Measurements from ENCODE around the gene GRIA1. TPM values are rescaled to one million over a fixed set of nuclear protein-coding genes. Genes with fewer than 3 reads are reported as not detected.

The GRIA1 gene
- total and polyA plus RNA-seq, 2 of the 13 experiments (the other 11 are each of a cell fraction or from before 2014, with no cell fraction given), result not detected

- H4K20me1 ChIP-seq (ENCODE audit: insufficient read depth, low read length), result no peaks in the 10 kb centered on the region
- ATAC-seq (no peak), FAIRE-seq (no peak), DNase-seq (ENCODE audit: low spot score) (no peak)
- no peak overlapping the region for H3K27ac ChIP-seq (ENCODE audit: extremely low read length, insufficient read depth, low read length)
- H2AFZ ChIP-seq (ENCODE audit: low read length), result no peak overlapping the region
- no TSS peak for BruUV-seq (replicated peaks)
- TF ChIP-seq ZNF280B (CRISPR knock-in tag; IDR thresholded peaks at IDR 0.05; ENCODE audit: borderline replicate concordance), result no peak
- no peak for TF ChIP-seq ZKSCAN8 (CRISPR knock-in tag; IDR thresholded peaks at IDR 0.05; ENCODE audit: borderline replicate concordance)
- TF ChIP-seq CREB3 (CRISPR knock-in tag; IDR thresholded peaks at IDR 0.05), result no peak
- no peak for TF ChIP-seq RFX3 (CRISPR knock-in tag; IDR thresholded peaks at IDR 0.05)
- TF ChIP-seq AKAP8 (CRISPR knock-in tag; IDR thresholded peaks at IDR 0.05), result no peak
- TF ChIP-seq HOXA3 (CRISPR knock-in tag; IDR thresholded peaks at IDR 0.05), result no peak
- no peak for TF ChIP-seq ZNF747 (CRISPR knock-in tag; IDR thresholded peaks at IDR 0.05; ENCODE audit: borderline replicate concordance)
- no peak for TF ChIP-seq ONECUT2 (CRISPR knock-in tag; IDR thresholded peaks at IDR 0.05)
- no peak for TF ChIP-seq ZBTB4 (CRISPR knock-in tag; IDR thresholded peaks at IDR 0.05; ENCODE audit: borderline replicate concordance)
- TF ChIP-seq SMYD3 (CRISPR knock-in tag; IDR thresholded peaks at IDR 0.05), result no peak
- TF ChIP-seq ISX (CRISPR knock-in tag; conservative IDR thresholded peaks at IDR 0.05), result no peak
- no peaks in the 10 kb centered on the region for H3K36me3 ChIP-seq (replicated peaks in 1 of 2; ENCODE audit: control insufficient read depth in 1 of 2, insufficient read depth in 2 of 2, low read length in 2 of 2)
- H3K79me2 ChIP-seq (ENCODE audit: insufficient read depth, low read length), result no peaks in the 10 kb centered on the region
- H3K27me3 ChIP-seq (ENCODE audit: control insufficient read depth in 1 of 2, insufficient read depth in 2 of 2, low read length in 2 of 2), result no peaks in the 10 kb centered on the region
- POLR2A ChIA-PET, result no interaction called here
- H3K4me3 ChIP-seq (replicated peaks in 1 of 3; ENCODE audit: insufficient read depth in 1 of 3, low read depth in 2 of 3, low read length in 3 of 3), result no peak overlapping the region
- in situ Hi-C loops (cut with HindIII; ENCODE audit: extremely low pct_ligation_motif_present, low pct_unique_long_range_greater_than_20kb) (no loop called here), intact Hi-C loops (cut with micrococcal nuclease; ENCODE audit: unreplicated experiment) (no loop called here)
- 58% methylated on average over 3 of the region's 3 CpGs for WGBS (ENCODE audit: low lambda C conversion rate)
- H3K9ac ChIP-seq (ENCODE audit: insufficient read depth, low read depth, low read length), result no peak overlapping the region
- H3K9me3 ChIP-seq (ENCODE audit: low read length), result no peaks in the 10 kb centered on the region
- no peak overlapping the region for H3K4me2 ChIP-seq (ENCODE audit: low read depth, low read length)
- CTCF ChIA-PET (ENCODE audit: low intra/inter-chr PET ratio, low total read pairs), result no interaction called here
- H3K4me1 ChIP-seq (ENCODE audit: insufficient read depth, low read length), result no peaks in the 10 kb centered on the region
These were observed 199.8 kb downstream of the GRIA1 start for GRCh38 chr5:153690236-153690635.
